Measurements from ENCODE around the gene ZNF692. TPM values are rescaled to one million over a fixed set of nuclear protein-coding genes. Genes with fewer than 3 reads are reported as not detected.

The ZNF692 gene
- total and polyA plus RNA-seq, 2 donors (not counting 3 experiments of a cell fraction or from before 2014, with no cell fraction given) = 32.6 to 36.6 TPM

- H3K9me3 ChIP-seq (replicated peaks; ENCODE audit: control insufficient read depth, insufficient read depth, low read length) = no peaks in the 10 kb centered on the region
- H3K9me1 ChIP-seq (replicated peaks; ENCODE audit: control insufficient read depth, extremely low read depth, insufficient read depth, low read length) = no peaks in the 10 kb centered on the region
- no peak overlapping the region for H2AFZ ChIP-seq (ENCODE audit: low read depth, low read length)
- DNase-seq (ENCODE audit: low read depth, low spot score) (no peak), FAIRE-seq (no peak)
- no TSS peak for BruUV-seq (replicated peaks)
- no peaks in the 10 kb centered on the region for H3K4me1 ChIP-seq (ENCODE audit: control insufficient read depth, extremely low read depth, insufficient read depth, low read length)
- CTCF ChIA-PET = interaction anchor here (0.8 kb wide), 1 partner anchor 11 kb away, joined by 3 read pairs; no protein-coding TSS in a partner anchor
- peaks cover 5% of the 10 kb centered on the region for H3K79me2 ChIP-seq (ENCODE audit: control insufficient read depth, insufficient read depth, low read length)
- H3K27me3 ChIP-seq (ENCODE audit: control insufficient read depth in 2 of 2, insufficient read depth in 2 of 2, low read length in 2 of 2) = no peaks in the 10 kb centered on the region
- no peaks in the 10 kb centered on the region for H4K20me1 ChIP-seq (replicated peaks; ENCODE audit: control insufficient read depth, extremely low read depth, insufficient read depth, low read length)
- H3K36me3 ChIP-seq (ENCODE audit: control insufficient read depth in 2 of 2, extremely low read depth in 1 of 2, insufficient read depth in 2 of 2, low read length in 2 of 2) = peaks cover 6 to 26% of the 10 kb centered on the region in 2 experiments
- no peak overlapping the region for H3K4me3 ChIP-seq (replicated peaks in 1 of 3; ENCODE audit: insufficient read depth in 1 of 3, low read depth in 1 of 3, low read length in 3 of 3)
- no peak overlapping the region for H3K9ac ChIP-seq (replicated peaks; ENCODE audit: extremely low read depth, insufficient read depth, low read length)
- POLR2A ChIA-PET = no interaction called here
- no peak for TF ChIP-seq EZH2 (IDR thresholded peaks at IDR 0.05; ENCODE audit: borderline replicate concordance, low read depth, low read length, severe bottlenecking)
- TF ChIP-seq POLR2A (IDR thresholded peaks at IDR 0.05; ENCODE audit: low read depth, low read length) = no peak
- TF ChIP-seq MYC (IDR thresholded peaks at IDR 0.05; ENCODE audit: low read depth, low read length) = no peak
- no peak for TF ChIP-seq GATA2 (IDR thresholded peaks at IDR 0.05; ENCODE audit: insufficient read depth, insufficient read length, low read depth, low read length)
- TF ChIP-seq POLR2AphosphoS5 (IDR thresholded peaks at IDR 0.05; ENCODE audit: insufficient read depth, low read depth, low read length) = no peak
- no peak for TF ChIP-seq FOS (IDR thresholded peaks at IDR 0.05; ENCODE audit: borderline replicate concordance, insufficient read depth, low read length)
- TF ChIP-seq JUN (IDR thresholded peaks at IDR 0.05; ENCODE audit: borderline replicate concordance, insufficient read depth, insufficient read length, low read depth) = no peak
- TF ChIP-seq CTCF (IDR thresholded peaks at IDR 0.05; ENCODE audit: extremely low read depth in 1 of 2, insufficient read depth in 1 of 2, low read depth in 1 of 2, low read length in 2 of 2) = no peak
- no peak for TF ChIP-seq MAX (IDR thresholded peaks at IDR 0.05; ENCODE audit: insufficient read depth, insufficient read length)
- no peak overlapping the region for H3K4me2 ChIP-seq (ENCODE audit: insufficient read depth, low read length)
- intact Hi-C loops (cut with micrococcal nuclease) = no loop called here
- no peak overlapping the region for H3K27ac ChIP-seq (ENCODE audit: insufficient read depth, low read depth, low read length)
- dilution Hi-C loops (cut with MboI; ENCODE audit: extremely low pct_ligation_motif_present, low sequenced_read_pairs) = no loop called here
These were observed 11.5 kb downstream of the ZNF692 start for GRCh38 chr1:248847181-248847955.
